Left ventricle myocardium superior (tissue), 1 donor: ENCODE measurements around the gene TCF23. TPM values are rescaled to one million over a fixed set of nuclear protein-coding genes. Genes with fewer than 3 reads are reported as not detected.
"Not testable (repeated sequence)": the region's sequence is repeated elsewhere in the genome, so short reads cannot be mapped to it uniquely, and the experiment has no call there.

Source experiments
- ATAC-seq: fragments of 200-7000 bp; cut with Tn5 transposase; one replicate; pipeline ENCODE4 v1.9.1; 2020; ENCODE audit warnings: mild to moderate bottlenecking, moderate library complexity
- DNase-seq: peaks from one replicate; pipeline ENCODE4 v3.0.0-alpha.2; 2020
- intact Hi-C: fragments of 100-400 bp; cut with micrococcal nuclease; formaldehyde crosslinking; loops from one replicate; pipeline ENCODE4 v1.11.0; 2022
- total RNA-seq: library from RNA; stranded (reverse); fragmentation: NEBNext Ultra II Directional; extraction: Animal tissue kit (Norgen Biotek cat#: 25700); gene quantifications from one replicate; pipeline ENCODE4 v1.2.1, GENCODE V29; 2021
- donor health status: DM: no; HTN: yes; CAD: no; lungs with severe emphysema.

The TCF23 gene
- total RNA-seq, 1 donor from 2014 or later, result 0.10 TPM

- DNase-seq (no peak), ATAC-seq (no peak)
- intact Hi-C loops, result no loop called here
These were observed 1.9 kb downstream of the TCF23 start for GRCh38 chr2:27150639-27151230.

- DNase-seq (no peak), ATAC-seq (no peak)
- intact Hi-C loops, result no loop called here
These were observed 3.4 kb downstream of the TCF23 start for GRCh38 chr2:27152102-27152795.

GRCh38 chr2:27152796-27153464, 4.1 kb downstream of the TCF23 start:
- intact Hi-C loops, result no loop called here
- DNase-seq, result no peak
- no peak for ATAC-seq

GRCh38 chr2:27154488-27154887, 5.7 kb downstream of the TCF23 start:
- DNase-seq (no peak), ATAC-seq (no peak)
- intact Hi-C loops, result no loop called here

- ATAC-seq (no peak), DNase-seq (no peak)
- intact Hi-C loops, result no loop called here
These were observed 6.3 kb downstream of the TCF23 start for GRCh38 chr2:27155069-27155520.

- ATAC-seq, result no peak
- no peak for DNase-seq
- intact Hi-C loops, result no loop called here
These were observed 9.7 kb downstream of the TCF23 start for GRCh38 chr2:27158468-27158867.

- no peak for DNase-seq
- no peak for ATAC-seq
- intact Hi-C loops, result no loop called here
These were observed 10.5 kb downstream of the TCF23 start for GRCh38 chr2:27159271-27159670.

- DNase-seq (no peak), ATAC-seq (no peak)
- intact Hi-C loops, result no loop called here
These were observed 11.4 kb downstream of the TCF23 start for GRCh38 chr2:27160191-27160590.

- no peak for ATAC-seq
- intact Hi-C loops, result no loop called here
- no peak for DNase-seq
These were observed 13.6 kb downstream of the TCF23 start for GRCh38 chr2:27162151-27163121.

GRCh38 chr2:27164960-27165763, 16.4 kb downstream of the TCF23 start:
- no peak for ATAC-seq

GRCh38 chr2:27170581-27171337, 22.0 kb downstream of the TCF23 start:
- intact Hi-C loops, result no loop called here
- DNase-seq (no peak), ATAC-seq (no peak)

More at GRCh38 chr2:27164960-27165763, 16.4 kb downstream of the TCF23 start:
- no peak for DNase-seq
- intact Hi-C loops, result no loop called here

GRCh38 chr2:27171351-27171848, 22.6 kb downstream of the TCF23 start:
- intact Hi-C loops, result no loop called here
- ATAC-seq (no peak), DNase-seq (no peak)

GRCh38 chr2:27174638-27175037, 25.8 kb downstream of the TCF23 start:
- intact Hi-C loops, result no loop called here
- ATAC-seq, result no peak
- DNase-seq, result no peak

GRCh38 chr2:27175330-27175729, 26.5 kb downstream of the TCF23 start:
- no peak for ATAC-seq
- intact Hi-C loops, result no loop called here

GRCh38 chr2:27175781-27176180, 27.0 kb downstream of the TCF23 start:
- intact Hi-C loops, ATAC-seq, DNase-seq: not testable (repeated sequence)

More at GRCh38 chr2:27175330-27175729, 26.5 kb downstream of the TCF23 start:
- DNase-seq, result no peak

GRCh38 chr2:27177441-27178351, 28.9 kb downstream of the TCF23 start:
- ATAC-seq (no peak), DNase-seq (no peak)
- intact Hi-C loops, result no loop called here

GRCh38 chr2:27178469-27178868, 29.7 kb downstream of the TCF23 start:
- DNase-seq, result no peak
- intact Hi-C loops, result no loop called here
- no peak for ATAC-seq
